HepG2 (cell line): ENCODE results near the gene INKA1. TPM values are rescaled to one million over a fixed set of nuclear protein-coding genes. Genes with fewer than 3 reads are reported as not detected.

Source experiments
- JARID2 ChIP-seq: sonication (generic); formaldehyde crosslinking; IDR thresholded peaks from 2 replicates; pipeline ENCODE4 v1.8.1; 2023; ENCODE audit warnings: missing genetic modification reagents, inconsistent platforms; ENCODE audit not compliant: insufficient replicate concordance
- NONO ChIP-seq, 2 experiments: fragments of 450-650 bp in 1 of 2; sonication (generic) in 1 of 2; formaldehyde crosslinking in 1 of 2; IDR thresholded peaks in 1 of 2; conservative IDR thresholded peaks in 1 of 2; 2 replicates each; pipeline versions ENCODE4 v1.6.1 to v1.8.0; 2017 to 2022; ENCODE audit warnings: mild to moderate bottlenecking in 1 of 2, missing genetic modification reagents in 1 of 2, moderate library complexity in 1 of 2
- PRDM4 ChIP-seq: sonication (generic); formaldehyde crosslinking; IDR thresholded peaks from 2 replicates; pipeline ENCODE4 v1.9.0; 2021; ENCODE audit warnings: missing genetic modification reagents, borderline replicate concordance
- ZGPAT ChIP-seq: IDR thresholded peaks from 2 replicates; pipeline ENCODE4 v1.6.1; 2016; ENCODE audit warnings: mild to moderate bottlenecking
- ZHX2 ChIP-seq, 2 experiments: sonication (generic) in 1 of 2; formaldehyde crosslinking in 1 of 2; IDR thresholded peaks; 2 replicates each; pipeline versions ENCODE4 v1.6.1 to v1.9.0; 2014 to 2022; ENCODE audit warnings: antibody characterized with exemption in 1 of 2, borderline replicate concordance in 1 of 2, inconsistent platforms in 1 of 2, low read depth in 1 of 2, missing genetic modification reagents in 1 of 2
- ZMYM4 ChIP-seq: sonication (generic); formaldehyde crosslinking; IDR thresholded peaks from 2 replicates; pipeline ENCODE4 v1.8.1; 2023; ENCODE audit warnings: mild to moderate bottlenecking, missing genetic modification reagents
- polyA plus RNA-seq, 8 experiments: library from polyadenylated mRNA; depleted of rRNA in 3 of 8; stranded (reverse) in 7 of 8; unstranded in 1 of 8; fragments of >200 nt; fragmentation: Illumina TruSeq in 4 of 8; extraction: Trizol in 4 of 8; gene quantifications; 2 replicates each; pipeline versions ENCODE4 v1.2.1 to v1.2.3, GENCODE V29; 2011 to 2016; ENCODE audit warnings: low read depth in 4 of 8, missing spikeins in 1 of 8, mixed read lengths in 1 of 8; ENCODE audit not compliant: insufficient read depth in 1 of 8
- total RNA-seq, 5 experiments: library from RNA; depleted of rRNA; stranded (reverse); fragments of >200 nt; fragmentation: Illumina TruSeq; extraction: Trizol; gene quantifications; 2 replicates each; pipeline ENCODE4 v1.2.3, GENCODE V29; 2016; ENCODE audit warnings: low read depth in 1 of 5

The INKA1 gene
- total and polyA plus RNA-seq, 2 of the 13 experiments (the other 11 are each of a cell fraction or from before 2014, with no cell fraction given), result 0.22 to 0.41 TPM

- TF ChIP-seq PRDM4 (CRISPR knock-in tag) (no peak), NONO (IDR thresholded peaks at IDR 0.05) (no peak), NONO (CRISPR knock-in tag; conservative IDR thresholded peaks at IDR 0.05) (no peak), ZMYM4 (CRISPR knock-in tag) (no peak), ZHX2 (IDR thresholded peaks at IDR 0.05; ENCODE audit: low read depth) (no peak), ZHX2 (CRISPR knock-in tag; IDR thresholded peaks at IDR 0.05; ENCODE audit: borderline replicate concordance) (no peak), JARID2 (CRISPR knock-in tag) (no peak), ZGPAT (CRISPR knock-in tag) (no peak)
Observed at GRCh38 chr3:49761661-49762060, 41.4 kb upstream of the INKA1 start (continued).
